ENCODE results near the gene SPATC1L.

Gene SPATC1L

GRCh38 chr21:46196733-46197132 lies 12.5 kb upstream of the SPATC1L start:
- no peak for TF ChIP-seq CTCF (IDR thresholded peaks at IDR 0.05; ENCODE audit: low read depth, low read length, missing control alignments)
- in situ Hi-C loops (cut with HindIII; ENCODE audit: low sequenced_read_pairs), result no loop called here
- DNase-seq (ENCODE audit: low read depth), result no peak

GRCh38 chr21:46195595-46196195 lies 11.4 kb upstream of the SPATC1L start:
- DNase-seq (ENCODE audit: low read depth), result no peak
- in situ Hi-C loops (cut with HindIII; ENCODE audit: low sequenced_read_pairs), result no loop called here
- TF ChIP-seq CTCF (IDR thresholded peaks at IDR 0.05; ENCODE audit: low read depth, low read length, missing control alignments), result no peak

More at GRCh38 chr21:46196733-46197132, 12.5 kb upstream of the SPATC1L start:
- H3K4me3 ChIP-seq (ENCODE audit: low read depth, low read length), result no peak overlapping the region

GRCh38 chr21:46194374-46195334 lies 10.4 kb upstream of the SPATC1L start:
- DNase-seq (ENCODE audit: low read depth), result no peak
- no peak overlapping the region for H3K4me3 ChIP-seq (ENCODE audit: low read depth, low read length)
- no peak for TF ChIP-seq CTCF (IDR thresholded peaks at IDR 0.05; ENCODE audit: low read depth, low read length, missing control alignments)
- in situ Hi-C loops (cut with HindIII; ENCODE audit: low sequenced_read_pairs), result no loop called here

More at GRCh38 chr21:46195595-46196195, 11.4 kb upstream of the SPATC1L start:
- H3K4me3 ChIP-seq (ENCODE audit: low read depth, low read length), result no peak overlapping the region

GRCh38 chr21:46193829-46194373 lies 9.6 kb upstream of the SPATC1L start:
- no peak for TF ChIP-seq CTCF (IDR thresholded peaks at IDR 0.05; ENCODE audit: low read depth, low read length, missing control alignments)
- in situ Hi-C loops (cut with HindIII; ENCODE audit: low sequenced_read_pairs), result no loop called here
- no peak for DNase-seq (ENCODE audit: low read depth)
- no peak overlapping the region for H3K4me3 ChIP-seq (ENCODE audit: low read depth, low read length)

GRCh38 chr21:46191686-46192575 lies 7.7 kb upstream of the SPATC1L start:
- H3K4me3 ChIP-seq (ENCODE audit: low read depth, low read length), result no peak overlapping the region
- in situ Hi-C loops (cut with HindIII; ENCODE audit: low sequenced_read_pairs), result no loop called here
- no peak for DNase-seq (ENCODE audit: low read depth)
- TF ChIP-seq CTCF (IDR thresholded peaks at IDR 0.05; ENCODE audit: low read depth, low read length, missing control alignments), result no peak

GRCh38 chr21:46191257-46191685 lies 7.0 kb upstream of the SPATC1L start:
- no peak overlapping the region for H3K4me3 ChIP-seq (ENCODE audit: low read depth, low read length)
- peak; percentile 68 for DNase-seq (ENCODE audit: low read depth)
- in situ Hi-C loops (cut with HindIII; ENCODE audit: low sequenced_read_pairs), result no loop called here
- no peak for TF ChIP-seq CTCF (IDR thresholded peaks at IDR 0.05; ENCODE audit: low read depth, low read length, missing control alignments)

Data from astrocyte of the cerebellum (primary cell).